ENCODE data around the gene RGS5. TPM values are rescaled to one million over a fixed set of nuclear protein-coding genes. Genes with fewer than 3 reads are reported as not detected.

RGS5 gene
- total and polyA plus RNA-seq, 2 donors (not counting 3 experiments of a cell fraction or from before 2014, with no cell fraction given), result 287 to 770 TPM

GRCh38 chr1:163187849-163188248 lies 14.9 kb downstream of the RGS5 start:
- Histone ChIP-seq H3K79me2 (ENCODE audit: control insufficient read depth, insufficient read depth, low read length) (peaks cover 64% of the 10 kb centered on the region), H3K27ac (ENCODE audit: insufficient read depth, low read depth, low read length) (no peak overlapping the region), H3K27me3 (ENCODE audit: control insufficient read depth in 2 of 2, insufficient read depth in 2 of 2, low read length in 2 of 2) (no peaks in the 10 kb centered on the region), H3K4me2 (ENCODE audit: insufficient read depth, low read length) (no peak overlapping the region), H4K20me1 (replicated peaks; ENCODE audit: control insufficient read depth, extremely low read depth, insufficient read depth, low read length) (peaks cover 3% of the 10 kb centered on the region), H3K9me3 (replicated peaks; ENCODE audit: control insufficient read depth, insufficient read depth, low read length) (no peaks in the 10 kb centered on the region), H2AFZ (ENCODE audit: low read depth, low read length) (no peak overlapping the region), H3K36me3 (ENCODE audit: control insufficient read depth in 2 of 2, extremely low read depth in 1 of 2, insufficient read depth in 2 of 2, low read length in 2 of 2) (no peaks in the 10 kb centered on the region), H3K4me3 (replicated peaks in 1 of 3; ENCODE audit: insufficient read depth in 1 of 3, low read depth in 1 of 3, low read length in 3 of 3) (no peak overlapping the region), H3K9ac (replicated peaks; ENCODE audit: extremely low read depth, insufficient read depth, low read length) (no peak overlapping the region), H3K9me1 (replicated peaks; ENCODE audit: control insufficient read depth, extremely low read depth, insufficient read depth, low read length) (no peaks in the 10 kb centered on the region), H3K4me1 (ENCODE audit: control insufficient read depth, extremely low read depth, insufficient read depth, low read length) (peaks cover 3% of the 10 kb centered on the region)
- no TSS peak for BruUV-seq (replicated peaks)
- TF ChIP-seq JUN (IDR thresholded peaks at IDR 0.05; ENCODE audit: borderline replicate concordance, insufficient read depth, insufficient read length, low read depth), result no peak
- no peak for TF ChIP-seq POLR2AphosphoS5 (IDR thresholded peaks at IDR 0.05; ENCODE audit: insufficient read depth, low read depth, low read length)
- no peak for TF ChIP-seq MYC (IDR thresholded peaks at IDR 0.05; ENCODE audit: low read depth, low read length)
- no peak for TF ChIP-seq CTCF (IDR thresholded peaks at IDR 0.05; ENCODE audit: extremely low read depth in 1 of 2, insufficient read depth in 1 of 2, low read depth in 1 of 2, low read length in 2 of 2)
- no peak for TF ChIP-seq EZH2 (IDR thresholded peaks at IDR 0.05; ENCODE audit: borderline replicate concordance, low read depth, low read length, severe bottlenecking)
- no peak for TF ChIP-seq GATA2 (IDR thresholded peaks at IDR 0.05; ENCODE audit: insufficient read depth, insufficient read length, low read depth, low read length)
- FAIRE-seq (no peak), DNase-seq (ENCODE audit: low read depth, low spot score) (no peak)
- intact Hi-C loops (cut with micrococcal nuclease) (no loop called here), dilution Hi-C loops (cut with MboI; ENCODE audit: extremely low pct_ligation_motif_present, low sequenced_read_pairs) (loop anchor here (25.0 kb wide), 1 partner anchor 301 kb away; no protein-coding TSS in a partner anchor)
- ChIA-PET POLR2A (no interaction called here), CTCF (interaction anchor here (0.6 kb wide), 1 partner anchor 13 kb away, joined by 3 read pairs; no protein-coding TSS in a partner anchor)
